Measurements from ENCODE around the gene SLC7A14.

Gene SLC7A14

GRCh38 chr3:170494766-170495165 lies 91.1 kb downstream of the SLC7A14 start:
- no peak for DNase-seq

- DNase-seq, result no peak
Observed at GRCh38 chr3:170493712-170494182, 92.1 kb downstream of the SLC7A14 start.

- DNase-seq, result no peak
Observed at GRCh38 chr3:170491901-170492300, 94.0 kb downstream of the SLC7A14 start.

GRCh38 chr3:170490828-170491560 lies 94.9 kb downstream of the SLC7A14 start:
- no peak for DNase-seq

DNA sequence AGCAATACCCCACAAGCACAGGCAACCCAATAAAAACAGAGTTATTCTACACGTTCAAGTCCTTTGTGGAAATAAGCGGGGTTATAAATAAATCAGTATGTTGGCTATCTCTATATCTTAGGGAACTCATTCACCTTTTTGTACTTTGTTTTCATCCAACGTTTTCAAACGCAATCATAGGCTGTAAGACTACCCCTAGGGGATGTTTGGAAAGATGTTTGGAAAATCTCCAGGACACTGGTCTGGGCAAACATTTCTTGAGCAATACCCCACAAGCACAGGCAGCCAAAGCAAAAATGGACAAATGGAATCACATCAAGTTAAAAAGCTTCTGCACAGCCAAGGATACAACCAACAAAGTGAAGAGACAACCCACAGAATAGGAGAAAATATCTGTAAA lies 97.1 kb downstream of the SLC7A14 start:
- no peak for DNase-seq

GRCh38 chr3:170487031-170487430 lies 98.8 kb downstream of the SLC7A14 start:
- no peak for DNase-seq

GRCh38 chr3:170486398-170486797 lies 99.5 kb downstream of the SLC7A14 start:
- no peak for DNase-seq

GRCh38 chr3:170485696-170486095 lies 100.2 kb downstream of the SLC7A14 start:
- no peak for DNase-seq

- no peak for DNase-seq
Observed at GRCh38 chr3:170485294-170485693, 100.6 kb downstream of the SLC7A14 start.

DNA sequence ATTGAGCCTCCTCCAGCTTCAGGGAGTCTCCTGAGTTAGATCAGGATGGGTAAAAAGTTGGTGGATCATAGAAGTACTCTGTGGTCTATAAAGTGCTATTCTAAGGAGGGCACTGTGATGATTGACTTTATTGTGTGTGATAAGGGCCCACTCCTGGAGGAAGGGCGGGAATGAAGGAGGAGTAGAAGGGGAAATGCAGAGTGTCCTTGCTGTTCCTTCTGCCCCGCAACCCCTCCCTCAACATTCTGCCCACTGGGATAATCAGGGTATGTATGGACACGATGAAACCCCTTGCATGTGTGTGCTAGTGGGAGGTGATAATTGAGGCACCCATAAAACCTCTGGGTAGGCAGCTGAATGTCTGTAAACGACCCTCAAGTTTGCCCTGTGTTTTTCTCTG lies 101.0 kb downstream of the SLC7A14 start:
- DNase-seq, result no peak

DNA sequence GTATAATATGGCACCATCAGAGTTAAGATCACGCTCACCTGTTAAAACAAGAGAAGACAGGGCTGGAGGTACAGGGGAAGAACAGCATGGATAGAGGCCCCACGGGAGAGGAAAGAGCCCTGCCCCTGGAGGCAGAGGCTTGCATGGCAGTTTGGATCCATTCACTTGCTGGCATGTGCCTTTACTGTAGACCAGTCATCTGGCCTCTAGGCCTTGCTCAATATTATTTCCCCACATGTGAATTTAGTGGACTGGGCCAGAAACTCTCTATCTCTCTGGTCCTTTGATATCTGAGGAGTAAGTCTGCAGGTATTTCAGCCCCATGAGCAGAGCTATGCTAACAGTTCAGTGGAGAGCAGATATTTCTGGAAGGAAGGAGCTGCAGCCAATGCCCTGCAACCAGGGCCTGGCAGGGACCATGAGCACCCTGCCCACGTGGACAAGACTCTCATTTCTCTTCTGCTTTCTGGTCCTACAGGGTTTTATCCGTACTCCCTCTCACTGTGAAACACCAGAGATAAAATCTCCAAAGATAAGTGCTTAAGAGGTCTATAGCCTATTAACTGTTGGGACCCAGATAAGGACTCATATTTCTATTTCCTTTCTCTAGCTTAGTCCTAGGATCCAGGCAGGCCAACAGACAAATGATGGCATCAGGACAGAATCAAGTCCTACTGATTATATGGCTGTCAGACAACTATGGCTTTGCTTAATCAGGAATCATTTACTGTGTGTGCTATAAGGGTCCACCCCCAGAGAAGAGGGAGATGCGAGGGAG lies 102.2 kb downstream of the SLC7A14 start:
- DNase-seq, result no peak

- no peak for DNase-seq
Observed at GRCh38 chr3:170482199-170482598, 103.7 kb downstream of the SLC7A14 start.

DNA sequence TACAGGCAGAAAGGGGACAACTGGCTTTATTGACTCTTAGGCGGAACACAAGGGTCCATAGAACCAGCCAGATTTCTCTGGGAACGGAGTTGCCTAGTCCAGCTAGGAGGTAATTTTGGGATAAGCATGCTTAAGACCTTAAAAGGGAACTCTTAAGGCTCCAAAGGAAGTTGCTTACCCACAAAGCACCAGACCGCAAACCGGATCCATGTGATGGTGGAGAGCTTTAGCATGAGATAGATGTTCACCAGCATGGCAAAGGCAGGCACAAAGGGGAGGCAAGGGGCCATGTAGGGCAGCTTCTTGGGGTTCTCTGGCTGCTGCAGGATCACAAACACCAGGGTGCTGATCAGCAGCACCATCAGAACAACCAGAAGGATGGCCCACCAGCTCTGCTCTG lies 105.8 kb downstream of the SLC7A14 start:
- no peak for DNase-seq

DNA sequence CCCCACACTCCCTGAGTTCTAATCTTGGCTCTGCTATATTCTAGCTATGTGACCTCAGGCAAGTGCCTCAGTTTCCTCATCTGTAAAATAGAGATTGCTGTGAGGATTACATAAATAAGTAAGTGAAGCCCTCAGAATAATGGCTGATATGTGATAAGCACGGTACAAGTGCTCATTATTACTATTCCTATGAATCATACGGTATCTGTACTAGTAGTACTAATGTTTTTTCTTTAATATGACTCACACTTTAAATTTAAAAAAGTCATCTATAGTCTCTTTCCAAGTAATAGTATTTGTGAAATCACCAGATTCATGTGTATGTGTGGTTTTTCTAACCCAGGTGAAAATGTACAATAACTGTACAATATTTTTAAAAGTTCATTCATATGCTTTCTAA lies 108.5 kb downstream of the SLC7A14 start:
- DNase-seq, result no peak

GRCh38 chr3:170476291-170476690 lies 109.6 kb downstream of the SLC7A14 start:
- no peak for DNase-seq

DNA sequence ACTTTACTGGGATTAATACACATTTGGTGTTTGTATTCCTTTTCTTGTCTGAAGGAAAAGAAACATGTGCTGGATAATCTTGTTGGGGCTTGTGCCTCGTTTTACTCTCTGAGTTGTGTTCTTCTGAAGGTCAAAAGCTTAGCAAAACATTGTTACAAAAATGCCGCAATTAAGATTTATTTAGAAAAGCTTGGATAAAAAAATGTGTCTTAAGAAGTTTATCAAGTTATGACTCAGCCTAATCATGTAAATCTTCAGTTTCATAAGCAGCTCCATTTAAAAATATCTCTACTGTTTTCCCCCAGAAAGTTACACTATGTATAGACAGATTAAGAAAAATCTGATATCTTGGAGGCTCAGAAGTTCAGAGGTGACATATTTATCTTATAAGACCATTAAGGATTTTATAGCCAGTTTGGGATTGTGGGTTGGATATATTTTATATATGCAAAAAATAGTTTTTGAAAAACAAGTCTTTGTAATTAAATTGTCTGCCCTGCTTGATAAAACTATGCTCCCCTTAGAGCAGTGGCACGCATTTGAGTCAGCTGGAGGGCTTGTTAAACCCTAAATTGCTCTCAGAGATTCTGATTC lies 110.7 kb downstream of the SLC7A14 start:
- no peak for DNase-seq

DNA sequence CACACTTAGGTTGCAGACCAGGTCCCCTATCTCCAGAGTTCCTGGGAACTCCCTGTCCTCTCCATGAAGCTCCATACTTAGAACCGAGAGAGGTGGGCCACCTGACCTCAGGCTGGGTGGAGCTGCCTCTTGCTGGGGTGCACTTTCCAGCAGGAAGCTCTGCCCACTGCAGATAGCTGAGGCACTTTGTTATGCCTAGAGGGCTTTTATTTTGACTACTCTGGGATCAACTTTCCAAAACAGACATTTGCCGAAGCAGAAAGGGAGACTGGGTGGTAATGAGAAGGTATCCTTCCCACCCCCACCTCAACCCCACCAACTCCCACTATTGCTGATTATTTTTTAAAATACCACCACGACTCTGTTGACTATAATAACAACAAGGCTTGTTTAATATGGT lies 112.5 kb downstream of the SLC7A14 start:
- no peak for DNase-seq

GRCh38 chr3:170471149-170471548 lies 114.7 kb downstream of the SLC7A14 start:
- DNase-seq, result no peak

DNA sequence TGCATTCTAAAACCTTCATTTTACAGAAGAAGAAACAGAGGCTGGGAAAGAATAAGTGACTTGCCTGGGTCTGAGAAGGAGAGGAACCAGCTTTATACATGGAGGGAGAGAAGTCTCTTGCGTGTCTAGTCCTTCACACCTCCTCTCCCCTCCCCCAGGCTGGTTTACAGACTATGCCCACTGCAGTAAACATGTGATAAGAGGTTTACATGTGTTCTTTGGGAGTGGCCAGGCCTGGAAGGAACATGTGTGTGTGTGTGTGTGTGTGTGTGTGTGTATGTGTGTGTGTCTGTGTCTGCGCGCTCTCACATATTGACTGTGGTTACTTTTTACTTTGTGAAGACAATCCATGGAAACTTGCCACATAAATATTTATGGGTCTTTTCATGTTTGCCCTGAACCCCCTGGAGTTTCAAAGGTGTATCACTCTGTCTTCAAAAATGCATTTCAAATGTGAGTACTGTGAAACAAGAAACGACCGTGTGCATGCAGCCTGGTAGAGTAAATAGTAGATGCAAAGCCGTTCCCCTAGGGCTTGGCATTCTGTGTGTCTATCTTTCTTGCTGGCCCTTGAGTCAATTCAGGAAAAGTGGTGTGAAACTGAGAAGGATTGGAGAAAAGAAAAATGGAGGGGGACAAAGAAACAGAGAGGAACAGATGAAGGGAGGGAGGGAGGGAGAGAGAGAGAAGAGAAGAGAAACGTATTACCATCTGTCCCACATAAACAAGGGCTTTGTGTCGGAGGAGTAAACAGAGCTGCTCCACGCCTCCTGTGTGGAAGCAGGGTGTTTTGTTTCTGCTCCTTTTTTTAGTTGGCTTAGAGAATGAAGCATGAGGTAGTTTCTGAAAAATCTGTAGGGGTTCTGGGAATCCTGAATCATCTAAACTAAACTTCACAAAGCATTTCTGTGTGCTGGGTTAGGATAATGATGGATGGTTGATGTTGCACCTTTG lies 115.5 kb downstream of the SLC7A14 start:
- DNase-seq, result no peak

DNA sequence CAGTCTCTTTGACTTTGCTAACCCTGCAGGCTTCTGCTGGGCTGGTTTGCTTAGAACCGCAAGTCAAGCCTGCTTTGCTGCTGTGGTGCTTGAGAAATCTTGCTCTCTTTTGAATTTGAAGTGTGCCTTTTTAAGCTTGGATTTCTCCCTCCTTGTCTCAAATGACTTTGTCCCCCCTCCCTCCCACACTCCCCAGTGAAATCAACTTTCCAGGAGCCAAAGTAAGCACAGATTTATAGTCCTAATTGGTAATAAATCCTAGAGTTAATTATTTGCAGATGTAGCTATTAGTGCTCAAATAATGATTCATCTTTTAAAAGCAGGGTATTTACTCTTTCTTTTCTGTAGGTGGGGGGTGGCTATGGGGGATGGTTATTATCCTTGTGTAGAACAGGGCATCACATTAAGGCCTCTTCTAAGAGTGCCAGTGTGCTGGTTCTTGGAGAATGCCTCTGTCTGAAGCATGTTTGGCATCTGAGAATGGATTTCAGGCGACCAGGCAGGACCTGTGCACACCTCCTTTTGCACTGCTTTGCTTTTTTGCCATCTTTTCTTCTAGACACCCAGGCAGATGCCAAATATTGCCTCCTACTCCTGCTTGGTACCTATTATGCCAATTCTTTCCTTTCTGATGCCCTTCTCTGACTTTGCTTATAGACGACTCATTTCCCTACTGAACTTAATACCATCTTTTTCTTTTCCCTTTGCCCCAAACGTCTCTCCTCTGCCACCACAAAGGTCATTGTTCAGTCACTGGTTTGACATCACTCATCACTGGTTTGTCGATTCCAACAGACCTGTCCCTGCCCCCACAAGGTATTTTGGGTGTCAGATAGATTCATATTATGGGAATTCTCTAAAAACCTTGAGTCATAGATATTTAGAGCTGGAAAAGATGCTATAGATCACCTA lies 116.5 kb downstream of the SLC7A14 start:
- no peak for DNase-seq

- no peak for DNase-seq
Observed at GRCh38 chr3:170467571-170468147, 118.2 kb downstream of the SLC7A14 start.
